H9 (cell line): ENCODE measurements around the gene DUS1L. TPM values are rescaled to one million over a fixed set of nuclear protein-coding genes. Genes with fewer than 3 reads are reported as not detected.

Source experiments
- DNase-seq: peaks from one replicate; pipeline ENCODE4 v3.0.0-alpha.2; 2017
- H2AFZ ChIP-seq: one replicate; pipeline ENCODE4 v1.6.1; 2013; ENCODE audit warnings: mild to moderate bottlenecking, low read length, control low read depth, moderate library complexity
- H2AK5ac ChIP-seq: 2 replicates; pipeline ENCODE4 v1.6.1; 2013; ENCODE audit warnings: low read length, control low read depth, mixed read lengths; ENCODE audit not compliant: insufficient read length
- H2BK120ac ChIP-seq: one replicate; pipeline ENCODE4 v1.6.1; 2013; ENCODE audit warnings: low read depth, mild to moderate bottlenecking, low read length, control low read depth, inconsistent platforms; ENCODE audit not compliant: poor library complexity, severe bottlenecking
- H2BK12ac ChIP-seq: 2 replicates; pipeline ENCODE4 v1.6.1; 2013; ENCODE audit warnings: low read length, control low read depth, mixed read lengths, low read depth; ENCODE audit not compliant: insufficient read length
- H2BK15ac ChIP-seq: 2 replicates; pipeline ENCODE4 v1.6.1; 2013; ENCODE audit warnings: low read depth, low read length, control low read depth
- H2BK20ac ChIP-seq: one replicate; pipeline ENCODE4 v1.6.1; 2013; ENCODE audit warnings: low read depth, mild to moderate bottlenecking, low read length, control low read depth, inconsistent platforms; ENCODE audit not compliant: poor library complexity, severe bottlenecking
- H2BK5ac ChIP-seq: 2 replicates; pipeline ENCODE4 v1.6.1; 2013; ENCODE audit warnings: low read length, control low read depth, mixed read lengths; ENCODE audit not compliant: insufficient read length
- H3K14ac ChIP-seq: 2 replicates; pipeline ENCODE4 v1.6.1; 2013; ENCODE audit warnings: low read length, control low read depth; ENCODE audit not compliant: insufficient read depth
- H3K18ac ChIP-seq: 2 replicates; pipeline ENCODE4 v1.6.1; 2013; ENCODE audit warnings: low read depth, mild to moderate bottlenecking, mixed read lengths, low read length, control low read depth; ENCODE audit not compliant: insufficient read length
- H3K23ac ChIP-seq: 2 replicates; pipeline ENCODE4 v1.6.1; 2013; ENCODE audit warnings: low read length, control low read depth, mixed read lengths, low read depth; ENCODE audit not compliant: insufficient read length
- H3K23me2 ChIP-seq: 2 replicates; pipeline ENCODE4 v1.6.1; 2013; ENCODE audit warnings: low read depth, mild to moderate bottlenecking, mixed read lengths, low read length, control low read depth; ENCODE audit not compliant: insufficient read length, poor library complexity, severe bottlenecking
- H3K27ac ChIP-seq: 2 replicates; pipeline ENCODE4 v1.5.1; 2013; ENCODE audit warnings: low read length, control low read depth, mixed read lengths, low read depth; ENCODE audit not compliant: insufficient read length
- H3K27me3 ChIP-seq: 2 replicates; pipeline ENCODE4 v1.6.1; 2013; ENCODE audit warnings: low read length, control low read depth, inconsistent platforms; ENCODE audit not compliant: insufficient read depth
- H3K4ac ChIP-seq: 2 replicates; pipeline ENCODE4 v1.6.1; 2013; ENCODE audit warnings: low read depth, mild to moderate bottlenecking, control low read depth, inconsistent platforms, low read length, moderate library complexity
- H3K4me1 ChIP-seq: 2 replicates; pipeline ENCODE4 v1.6.1; 2013; ENCODE audit warnings: low read length, control low read depth, inconsistent platforms; ENCODE audit not compliant: insufficient read depth
- H3K4me2 ChIP-seq: 2 replicates; pipeline ENCODE4 v1.6.1; 2013; ENCODE audit warnings: low read length, control low read depth, mixed read lengths; ENCODE audit not compliant: insufficient read length, insufficient read depth
- H3K56ac ChIP-seq: 2 replicates; pipeline ENCODE4 v1.6.1; 2013; ENCODE audit warnings: low read depth, mild to moderate bottlenecking, mixed read lengths, low read length, control low read depth; ENCODE audit not compliant: insufficient read length
- H3K79me1 ChIP-seq: 2 replicates; pipeline ENCODE4 v1.6.1; 2013; ENCODE audit warnings: low read depth, mild to moderate bottlenecking, moderate library complexity, low read length, control low read depth, inconsistent platforms; ENCODE audit not compliant: insufficient read depth, poor library complexity, severe bottlenecking
- H3K79me2 ChIP-seq: 2 replicates; pipeline ENCODE4 v1.6.1; 2013; ENCODE audit warnings: low read length, control low read depth, inconsistent platforms; ENCODE audit not compliant: insufficient read depth
- H3K9ac ChIP-seq: 2 replicates; pipeline ENCODE4 v1.6.1; 2013; ENCODE audit warnings: low read length, control low read depth, mixed read lengths; ENCODE audit not compliant: insufficient read length; ENCODE audit errors: extremely low read depth
- H3K9me3 ChIP-seq: one replicate; pipeline ENCODE4 v1.6.1; 2013; ENCODE audit warnings: low read depth, low read length, inconsistent platforms; ENCODE audit not compliant: control insufficient read depth
- H3T11ph ChIP-seq: one replicate; pipeline ENCODE4 v1.6.1; 2013; ENCODE audit warnings: mild to moderate bottlenecking, low read length, control low read depth, inconsistent platforms
- H4K20me1 ChIP-seq: one replicate; pipeline ENCODE4 v1.6.1; 2013; ENCODE audit not compliant: control insufficient read depth, insufficient read length, insufficient read depth
- H4K5ac ChIP-seq: 2 replicates; pipeline ENCODE4 v1.6.1; 2013; ENCODE audit warnings: low read depth, mild to moderate bottlenecking, mixed read lengths, low read length, control low read depth; ENCODE audit not compliant: insufficient read length
- H4K8ac ChIP-seq: replicated peaks from 2 replicates; pipeline ENCODE4 v1.6.1; 2013; ENCODE audit warnings: low read length, control low read depth, mixed read lengths, low read depth; ENCODE audit not compliant: insufficient read length
- H4K91ac ChIP-seq: 2 replicates; pipeline ENCODE4 v1.6.1; 2013; ENCODE audit warnings: low read depth, mild to moderate bottlenecking, moderate library complexity, mixed read lengths, low read length, control low read depth; ENCODE audit not compliant: insufficient read length
- H3K27ac Mint-ChIP-seq, 3 experiments: 2 replicates in 2 of 3; 3 replicates in 1 of 3; pipeline ENCODE4 v1.8.0; 2020 to 2021; ENCODE audit warnings: mixed read lengths in 3 of 3, mild to moderate bottlenecking in 1 of 3, moderate library complexity in 1 of 3
- H3K27me3 Mint-ChIP-seq: 2 replicates; pipeline ENCODE4 v1.8.0; 2021; ENCODE audit warnings: low read depth, mild to moderate bottlenecking, moderate library complexity, mixed read lengths
- H3K36me3 Mint-ChIP-seq, 3 experiments: 2 replicates in 2 of 3; 3 replicates in 1 of 3; pipeline ENCODE4 v1.8.0; 2020 to 2021; ENCODE audit warnings: low read depth in 3 of 3, mixed read lengths in 3 of 3; ENCODE audit not compliant: insufficient read depth in 1 of 3
- H3K4me1 Mint-ChIP-seq, 2 experiments: 2 replicates each; pipeline ENCODE4 v1.8.0; 2020; ENCODE audit warnings: mixed read lengths in 2 of 2
- H3K4me3 Mint-ChIP-seq, 2 experiments: 2 replicates in 1 of 2; 3 replicates in 1 of 2; pipeline ENCODE4 v1.8.0; 2020 to 2021; ENCODE audit warnings: mild to moderate bottlenecking in 2 of 2, mixed read lengths in 2 of 2, moderate library complexity in 1 of 2
- H3K9me3 Mint-ChIP-seq, 2 experiments: 2 replicates in 1 of 2; 3 replicates in 1 of 2; pipeline ENCODE4 v1.8.0; 2020; ENCODE audit warnings: mild to moderate bottlenecking in 2 of 2, mixed read lengths in 2 of 2, moderate library complexity in 1 of 2
- CTCF ChIP-seq: fragments of 200-600 bp; sonication (generic); conservative IDR thresholded peaks from 3 replicates; pipeline ENCODE4 v1.8.0; 2021; ENCODE audit warnings: antibody characterized with exemption, mild to moderate bottlenecking
- WGBS: extraction: QIAGEN DNeasy Blood & Tissue Kit; methylation state at CpG from one replicate; pipeline ENCODE4 v1.1.7; 2013; ENCODE audit warnings: missing lambda C conversion rate, low lambda C conversion rate, mixed read lengths; ENCODE audit not compliant: insufficient read length; ENCODE audit errors: extremely low coverage; 5-methylcytosine and 5-hydroxymethylcytosine counted together
- total RNA-seq: library from RNA; stranded (reverse); gene quantifications from 2 replicates; pipeline ENCODE4 v1.2.1, GENCODE V29; 2021

Gene DUS1L
- total RNA-seq, 1 experiment from 2014 or later: 103 TPM

GRCh38 chr17:82101301-82101715 lies 35.7 kb upstream of the DUS1L start:
- no peak overlapping the region for H4K8ac ChIP-seq
- no CpG with 5 or more reads among the region's 10 CpGs for WGBS
- no peak overlapping the region for H2BK120ac ChIP-seq
- no peaks in the 10 kb centered on the region for H4K20me1 ChIP-seq
- H2BK15ac ChIP-seq: no peak overlapping the region
- no peak overlapping the region for H3K4me2 ChIP-seq
- H3K4me1 Mint-ChIP-seq: peaks cover 35 to 68% of the 10 kb centered on the region in 2 experiments
- H4K91ac ChIP-seq: no peak overlapping the region
- H3K27me3 ChIP-seq: no peaks in the 10 kb centered on the region
- no peak overlapping the region for H2AK5ac ChIP-seq
- no peak for TF ChIP-seq CTCF
- H3K9me3 ChIP-seq: no peaks in the 10 kb centered on the region
- H3K4me3 Mint-ChIP-seq: no peak overlapping the region
- H3K4ac ChIP-seq: no peak overlapping the region
- no peak overlapping the region for H2BK12ac ChIP-seq
- peaks cover 0 to 5% (median 4%) of the 10 kb centered on the region in 3 experiments; a peak in 4 of 7 replicates for H3K36me3 Mint-ChIP-seq
- H3K4me1 ChIP-seq: no peaks in the 10 kb centered on the region; the same call in 1 of the 2 replicates
- H3K18ac ChIP-seq: no peak overlapping the region
- H3K27ac Mint-ChIP-seq: peak overlapping the region in 1 of 3 experiments; percentile 76; a peak in 3 of 7 replicates
- no peak overlapping the region for H3K56ac ChIP-seq
- H2AFZ ChIP-seq: no peak overlapping the region
- H3K9ac ChIP-seq: no peak overlapping the region
- no peak overlapping the region for H2BK20ac ChIP-seq
- no peak overlapping the region for H3K14ac ChIP-seq
- H3K27me3 Mint-ChIP-seq: peaks cover 3% of the 10 kb centered on the region; the same call in 1 of the 2 replicates
- no peak overlapping the region for H3K23ac ChIP-seq
- peaks cover 9% of the 10 kb centered on the region for H3K23me2 ChIP-seq
- H2BK5ac ChIP-seq: no peak overlapping the region
- no peak overlapping the region for H3T11ph ChIP-seq
- H3K79me1 ChIP-seq: peaks cover 2% of the 10 kb centered on the region
- H3K27ac ChIP-seq: no peak overlapping the region
- H4K5ac ChIP-seq: no peak overlapping the region
- no peak for DNase-seq
- peaks cover 10% of the 10 kb centered on the region; the same call in 1 of the 2 replicates for H3K79me2 ChIP-seq
- H3K9me3 Mint-ChIP-seq: no peaks in the 10 kb centered on the region
